ENCODE results near the gene CHN2. TPM values are rescaled to one million over a fixed set of nuclear protein-coding genes. Genes with fewer than 3 reads are reported as not detected.

The CHN2 gene
- total RNA-seq, 4 donors from 2014 or later = 5.6 to 36.7 (median 16.8) TPM

DNA sequence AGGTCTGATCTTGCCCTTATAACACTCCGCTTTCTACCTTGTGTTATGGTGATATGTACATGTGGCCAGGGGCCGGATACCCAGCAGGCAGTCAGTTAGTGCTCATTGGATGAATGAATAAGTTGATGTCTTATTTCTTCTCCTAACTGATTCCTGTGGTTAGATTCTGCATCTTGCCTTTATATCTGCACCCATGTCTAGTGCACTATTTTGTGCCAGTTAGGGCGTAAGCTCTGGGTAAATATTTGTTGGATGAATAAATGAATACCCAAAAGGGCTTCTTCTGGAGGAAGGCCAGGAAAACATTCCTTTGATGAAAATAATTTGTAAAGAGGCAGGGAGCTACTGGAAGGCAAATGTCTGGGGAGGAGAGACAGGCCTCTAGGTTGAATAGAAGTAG lies 148.2 kb downstream of the CHN2 start:
- TF ChIP-seq POLR2A (IDR thresholded peaks at IDR 0.05) (no peak), POLR2AphosphoS5 (IDR thresholded peaks at IDR 0.05) (no peak), EP300 (IDR thresholded peaks at IDR 0.05; ENCODE audit: low read depth) (no peak)
- TF ChIP-seq, protein P1, sequence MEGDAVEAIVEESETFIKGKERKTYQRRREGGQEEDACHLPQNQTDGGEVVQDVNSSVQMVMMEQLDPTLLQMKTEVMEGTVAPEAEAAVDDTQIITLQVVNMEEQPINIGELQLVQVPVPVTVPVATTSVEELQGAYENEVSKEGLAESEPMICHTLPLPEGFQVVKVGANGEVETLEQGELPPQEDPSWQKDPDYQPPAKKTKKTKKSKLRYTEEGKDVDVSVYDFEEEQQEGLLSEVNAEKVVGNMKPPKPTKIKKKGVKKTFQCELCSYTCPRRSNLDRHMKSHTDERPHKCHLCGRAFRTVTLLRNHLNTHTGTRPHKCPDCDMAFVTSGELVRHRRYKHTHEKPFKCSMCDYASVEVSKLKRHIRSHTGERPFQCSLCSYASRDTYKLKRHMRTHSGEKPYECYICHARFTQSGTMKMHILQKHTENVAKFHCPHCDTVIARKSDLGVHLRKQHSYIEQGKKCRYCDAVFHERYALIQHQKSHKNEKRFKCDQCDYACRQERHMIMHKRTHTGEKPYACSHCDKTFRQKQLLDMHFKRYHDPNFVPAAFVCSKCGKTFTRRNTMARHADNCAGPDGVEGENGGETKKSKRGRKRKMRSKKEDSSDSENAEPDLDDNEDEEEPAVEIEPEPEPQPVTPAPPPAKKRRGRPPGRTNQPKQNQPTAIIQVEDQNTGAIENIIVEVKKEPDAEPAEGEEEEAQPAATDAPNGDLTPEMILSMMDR (IDR thresholded peaks at IDR 0.05) = no peak
- Histone ChIP-seq H3K4me3 (no peak overlapping the region), H3K9me3 (no peaks in the 10 kb centered on the region), H3K27me3 (no peaks in the 10 kb centered on the region), H3K4me1 (peaks cover 0 to 9% (median 0%) of the 10 kb centered on the region in 4 donors), H3K36me3 (no peaks in the 10 kb centered on the region), H3K27ac (no peak overlapping the region)
- in situ Hi-C loops (cut with MboI; ENCODE audit: low pct_ligation_motif_present in 1 of 4, low pct_unique_long_range_greater_than_20kb in 1 of 4, low sequenced_read_pairs in 3 of 4) = no loop called here
- intact Hi-C loops (cut with DNase I; ENCODE audit: low total_unique reads) = no loop called here
- no peak for DNase-seq
- WGBS, 2 donors (ENCODE audit: low coverage in 1 of 2) = 40 to 75% methylated on average over 1 to 3 of the region's 3 CpGs

DNA sequence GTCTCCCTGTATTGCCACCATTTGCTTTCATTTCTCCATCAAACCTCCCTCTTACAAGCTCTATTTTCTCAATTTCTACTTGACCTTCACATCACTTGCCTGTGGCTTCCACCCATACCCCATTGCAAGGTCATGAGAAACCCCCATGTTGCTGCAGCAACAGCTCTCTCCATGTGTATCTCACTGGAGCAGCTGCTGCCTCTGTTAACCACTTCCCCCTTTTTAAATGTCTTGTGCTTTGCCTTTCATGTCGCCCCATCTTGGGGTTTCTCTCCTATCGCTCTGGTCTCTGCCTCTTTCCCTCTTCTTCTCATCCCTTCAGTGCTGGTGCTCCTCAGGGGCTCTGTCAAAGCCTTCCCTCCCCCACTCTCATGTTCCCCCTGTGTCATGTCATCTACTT lies 148.8 kb downstream of the CHN2 start:
- intact Hi-C loops (cut with DNase I; ENCODE audit: low total_unique reads) (no loop called here), in situ Hi-C loops (cut with MboI; ENCODE audit: low pct_ligation_motif_present in 1 of 4, low pct_unique_long_range_greater_than_20kb in 1 of 4, low sequenced_read_pairs in 3 of 4) (no loop called here)
- Histone ChIP-seq H3K9me3 (no peaks in the 10 kb centered on the region), H3K36me3 (no peaks in the 10 kb centered on the region), H3K27ac (no peak overlapping the region), H3K4me1 (peaks cover 0 to 9% (median 0%) of the 10 kb centered on the region in 4 donors), H3K27me3 (no peaks in the 10 kb centered on the region), H3K4me3 (no peak overlapping the region)
- WGBS, 2 donors (ENCODE audit: low coverage in 1 of 2) = 56 to 74% methylated on average over 2 of the region's 2 CpGs
- TF ChIP-seq, protein P1 (IDR thresholded peaks at IDR 0.05) = no peak
- no peak for TF ChIP-seq POLR2AphosphoS5 (IDR thresholded peaks at IDR 0.05)
- no peak for TF ChIP-seq EP300 (IDR thresholded peaks at IDR 0.05; ENCODE audit: low read depth)
- no peak for TF ChIP-seq POLR2A (IDR thresholded peaks at IDR 0.05)
- DNase-seq = no peak

DNA sequence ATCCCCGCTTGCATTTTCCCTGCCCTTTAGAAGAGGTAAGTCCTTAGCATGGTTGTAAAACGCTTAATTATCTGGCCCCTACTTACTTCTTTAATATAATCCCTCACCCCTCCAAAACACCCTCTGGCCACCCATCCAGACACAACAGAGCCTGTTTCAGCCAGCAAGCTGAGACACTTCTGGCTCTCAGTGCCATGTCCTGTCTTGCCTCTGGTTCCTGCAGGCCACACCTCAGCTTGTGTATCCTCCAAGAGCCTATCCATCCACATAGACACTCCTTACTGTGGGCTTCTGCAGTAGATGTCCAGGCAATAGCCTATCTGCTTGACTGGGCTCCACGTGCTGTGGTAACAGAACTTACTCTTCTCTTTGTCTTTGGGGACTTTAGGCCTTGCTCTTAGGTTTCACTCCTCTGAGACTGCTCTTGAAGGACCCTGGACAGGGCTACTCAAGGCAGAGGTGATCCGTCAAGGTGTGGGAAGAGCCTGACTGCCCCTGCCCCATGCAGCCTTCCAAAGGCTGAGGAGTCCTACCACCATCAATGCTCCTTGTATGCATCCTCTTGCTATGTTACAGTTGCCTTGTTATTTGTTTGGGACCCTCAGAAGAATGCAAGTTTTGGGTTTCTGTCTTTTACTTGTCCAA lies 149.9 kb downstream of the CHN2 start:
- Histone ChIP-seq H3K27me3 (no peaks in the 10 kb centered on the region), H3K36me3 (no peaks in the 10 kb centered on the region), H3K27ac (no peak overlapping the region), H3K9me3 (no peaks in the 10 kb centered on the region), H3K4me3 (no peak overlapping the region), H3K4me1 (peaks cover 0 to 9% (median 0%) of the 10 kb centered on the region in 4 donors)
- in situ Hi-C loops (cut with MboI; ENCODE audit: low pct_ligation_motif_present in 1 of 4, low pct_unique_long_range_greater_than_20kb in 1 of 4, low sequenced_read_pairs in 3 of 4) = no loop called here
- TF ChIP-seq POLR2AphosphoS5 (IDR thresholded peaks at IDR 0.05) = no peak
- TF ChIP-seq POLR2A (IDR thresholded peaks at IDR 0.05) = no peak
- TF ChIP-seq EP300 (IDR thresholded peaks at IDR 0.05; ENCODE audit: low read depth) = no peak
- TF ChIP-seq, protein P1 (IDR thresholded peaks at IDR 0.05) = no peak
- intact Hi-C loops (cut with DNase I; ENCODE audit: low total_unique reads) = no loop called here
- WGBS, 2 donors (ENCODE audit: low coverage in 1 of 2) = 88 to 90% methylated on average over 2 to 4 of the region's 4 CpGs
- no peak for DNase-seq

DNA sequence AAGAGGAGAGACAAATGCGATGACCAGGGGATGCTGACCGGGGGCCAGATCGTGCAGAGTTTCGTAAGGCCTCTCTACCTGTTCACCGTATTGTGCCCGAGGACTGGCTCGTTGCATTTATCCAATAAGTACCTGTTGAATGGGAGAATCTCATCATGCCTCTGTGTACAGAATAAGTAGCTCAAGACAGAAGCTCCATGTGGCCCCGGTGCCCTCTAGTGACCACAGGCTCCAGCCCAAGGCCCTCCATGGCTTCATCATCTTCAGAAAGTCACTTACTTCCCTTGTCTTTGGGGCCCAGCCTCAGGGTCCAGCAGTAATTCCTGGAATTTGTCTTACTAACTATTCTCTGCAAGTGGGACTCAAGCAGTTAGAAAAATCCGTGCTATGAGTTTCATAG lies 151.0 kb downstream of the CHN2 start:
- Histone ChIP-seq H3K4me3 (no peak overlapping the region), H3K9me3 (no peaks in the 10 kb centered on the region), H3K27ac (no peak overlapping the region), H3K36me3 (no peaks in the 10 kb centered on the region), H3K4me1 (peaks cover 0 to 9% (median 0%) of the 10 kb centered on the region in 4 donors), H3K27me3 (no peaks in the 10 kb centered on the region)
- TF ChIP-seq, protein P1 (IDR thresholded peaks at IDR 0.05) = peak in 4 of 5 experiments; percentile 8 to 35 (median 28)
- TF ChIP-seq EP300 (IDR thresholded peaks at IDR 0.05; ENCODE audit: low read depth) = no peak
- in situ Hi-C loops (cut with MboI; ENCODE audit: low pct_ligation_motif_present in 1 of 4, low pct_unique_long_range_greater_than_20kb in 1 of 4, low sequenced_read_pairs in 3 of 4) = no loop called here
- intact Hi-C loops (cut with DNase I; ENCODE audit: low total_unique reads) = no loop called here
- DNase-seq = peak; percentile 41
- WGBS, 2 donors (ENCODE audit: low coverage in 1 of 2) = 82 to 97% methylated on average over 7 to 9 of the region's 9 CpGs

Measured in transverse colon (tissue), 4 donors.